GM21717 (cell line): ENCODE results near the gene SPRY4.
"Not testable (repeated sequence)": the region's sequence is repeated elsewhere in the genome, so short reads cannot be mapped to it uniquely, and the experiment has no call there.

Experiments
- ATAC-seq: cut with Tn5 transposase; IDR thresholded peaks from one replicate; pipeline ENCODE4 v1.9.1; 2021; ENCODE audit warnings: mild to moderate bottlenecking, moderate library complexity; ENCODE audit not compliant: unreplicated experiment

SPRY4 gene

DNA sequence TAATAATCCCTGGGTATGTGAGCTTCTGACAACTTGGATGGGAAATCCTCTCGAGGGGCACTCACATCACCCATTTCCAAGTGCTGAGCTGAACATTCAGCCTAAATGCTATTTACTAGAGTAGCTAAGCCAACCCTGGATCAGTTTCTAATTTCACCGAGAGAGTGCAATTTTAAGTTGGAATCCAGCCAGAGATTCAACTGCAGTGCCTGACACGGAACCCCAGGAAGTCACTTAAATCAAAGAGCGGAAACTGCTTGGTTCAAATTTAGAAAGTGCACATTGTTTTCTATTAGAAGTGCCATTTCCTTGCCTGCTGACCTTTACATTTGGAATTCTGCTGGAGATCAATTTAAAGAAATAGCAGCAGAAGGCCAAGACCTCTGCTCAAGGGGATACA is 8.8 kb downstream of the SPRY4 start:
- ATAC-seq = no peak

GRCh38 chr5:142315096-142315900 is 9.5 kb downstream of the SPRY4 start:
- no peak for ATAC-seq

DNA sequence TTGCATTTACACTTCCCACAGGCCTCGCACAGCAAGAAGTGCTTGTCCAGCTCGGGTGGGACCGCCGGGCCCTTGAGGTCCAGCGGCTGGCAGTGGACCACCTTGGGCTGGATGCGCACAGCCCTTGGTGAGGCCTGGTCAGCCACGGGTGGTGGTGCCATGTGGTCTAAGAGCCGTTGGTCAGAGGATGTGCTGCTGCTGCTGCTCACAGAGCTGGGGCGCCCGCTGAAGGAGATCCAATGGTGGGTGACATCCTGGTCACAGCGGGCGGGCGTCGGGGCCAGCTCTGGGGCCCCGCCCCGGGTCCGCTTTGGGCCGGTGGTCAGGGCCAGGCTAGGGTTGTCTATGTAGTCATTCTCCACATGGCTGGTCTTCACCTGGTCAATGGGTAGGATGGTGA is 10.2 kb downstream of the SPRY4 start:
- no peak for ATAC-seq

DNA sequence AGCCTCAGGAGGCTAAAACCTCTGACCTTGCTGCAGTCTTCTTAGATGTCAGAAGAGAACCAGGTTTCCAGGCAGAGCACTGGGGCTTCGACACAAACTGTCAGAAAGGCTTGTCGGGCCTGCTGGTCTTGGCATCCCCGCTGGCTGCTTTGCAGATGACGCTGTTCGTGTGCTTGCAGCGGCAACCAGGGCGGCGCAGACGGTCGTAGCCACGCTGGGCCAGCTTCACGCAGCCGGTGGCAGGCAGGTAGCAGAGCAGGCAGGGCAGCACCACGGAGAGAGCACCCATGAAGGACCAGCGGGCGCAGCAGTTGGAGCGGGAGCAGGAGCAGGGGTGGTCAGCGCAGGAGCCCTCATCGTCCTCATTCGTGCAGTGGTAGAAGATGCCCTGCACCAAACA is 10.7 kb downstream of the SPRY4 start:
- no peak for ATAC-seq

DNA sequence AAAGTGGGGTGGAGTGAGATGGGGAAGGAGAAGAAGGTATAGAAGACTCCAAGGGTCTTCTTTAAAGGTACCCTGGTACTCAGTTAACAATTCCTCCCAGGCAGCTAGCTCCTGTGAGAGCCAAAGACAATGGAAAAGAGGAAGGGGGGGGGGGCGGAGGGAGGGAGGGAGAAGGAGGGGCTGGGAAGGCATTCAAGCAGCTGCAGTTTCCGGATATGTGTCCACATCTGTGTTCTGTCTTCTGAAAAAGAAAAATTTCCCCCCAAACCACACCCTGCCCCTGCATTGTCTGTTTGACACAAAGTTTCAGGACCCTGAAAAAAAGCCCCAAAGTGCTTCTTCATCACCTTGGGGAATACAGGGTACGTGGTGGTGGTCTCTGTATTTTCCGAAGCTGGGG is 11.1 kb downstream of the SPRY4 start:
- no peak for ATAC-seq

DNA sequence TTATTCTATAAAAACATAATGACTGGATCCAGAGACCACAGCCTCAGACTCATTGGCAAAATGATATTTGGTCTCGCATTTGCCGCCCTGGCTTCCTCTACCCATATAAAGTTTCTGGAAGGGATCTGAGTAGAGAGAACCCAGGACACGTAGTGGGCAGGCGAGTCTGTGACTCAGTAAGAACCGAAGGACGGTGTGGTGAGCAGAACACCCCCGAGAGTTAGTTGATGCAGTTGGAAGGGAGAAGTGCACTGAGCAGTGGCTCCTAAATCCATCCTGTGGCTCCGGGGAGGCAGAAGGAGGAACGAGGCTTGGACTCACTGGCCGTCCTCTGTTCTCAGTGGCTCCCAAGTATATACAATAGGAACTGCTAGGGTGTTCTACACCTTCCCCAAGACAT is 11.5 kb downstream of the SPRY4 start:
- no peak for ATAC-seq

DNA sequence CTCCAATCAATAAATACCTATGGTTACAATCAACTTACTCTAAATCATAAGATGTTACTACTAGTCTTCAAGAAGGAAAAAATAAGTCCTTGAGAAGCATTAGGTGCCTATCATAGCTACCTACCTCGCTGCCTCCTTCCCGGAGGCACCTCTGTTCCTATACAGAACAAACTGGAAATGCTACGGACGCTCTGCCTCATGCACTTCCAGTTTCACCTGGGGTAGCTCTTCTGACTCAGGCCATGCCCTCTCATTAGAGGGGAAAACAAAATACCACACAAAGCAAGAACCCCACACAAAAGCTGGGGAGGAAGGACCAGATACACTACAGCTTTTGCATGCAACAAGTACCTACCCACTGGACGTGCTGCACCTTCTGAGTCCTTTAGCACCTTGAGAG is 12.4 kb downstream of the SPRY4 start:
- no peak for ATAC-seq

DNA sequence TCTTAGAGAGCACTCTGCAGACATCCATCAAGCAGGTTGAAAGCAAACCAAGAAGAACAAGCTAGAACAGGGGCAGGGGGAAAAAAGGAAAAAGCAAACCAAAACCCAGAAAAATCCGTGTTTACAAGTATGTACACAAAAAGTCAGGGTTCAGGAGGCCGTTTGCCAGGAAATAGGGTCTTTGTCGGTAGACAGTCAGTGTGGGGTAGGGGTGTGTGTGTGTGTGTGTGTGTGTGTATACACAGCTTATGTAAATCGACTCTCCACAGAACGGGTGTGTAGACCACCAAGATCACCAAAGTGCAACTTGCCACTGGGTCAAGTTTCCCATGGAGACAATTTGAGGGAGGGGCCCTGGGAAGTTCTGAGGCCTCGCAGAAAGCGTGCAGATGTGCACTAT is 13.1 kb downstream of the SPRY4 start:
- no peak for ATAC-seq

- ATAC-seq = no peak
These were observed 14.0 kb downstream of the SPRY4 start for GRCh38 chr5:142310803-142311202.

DNA sequence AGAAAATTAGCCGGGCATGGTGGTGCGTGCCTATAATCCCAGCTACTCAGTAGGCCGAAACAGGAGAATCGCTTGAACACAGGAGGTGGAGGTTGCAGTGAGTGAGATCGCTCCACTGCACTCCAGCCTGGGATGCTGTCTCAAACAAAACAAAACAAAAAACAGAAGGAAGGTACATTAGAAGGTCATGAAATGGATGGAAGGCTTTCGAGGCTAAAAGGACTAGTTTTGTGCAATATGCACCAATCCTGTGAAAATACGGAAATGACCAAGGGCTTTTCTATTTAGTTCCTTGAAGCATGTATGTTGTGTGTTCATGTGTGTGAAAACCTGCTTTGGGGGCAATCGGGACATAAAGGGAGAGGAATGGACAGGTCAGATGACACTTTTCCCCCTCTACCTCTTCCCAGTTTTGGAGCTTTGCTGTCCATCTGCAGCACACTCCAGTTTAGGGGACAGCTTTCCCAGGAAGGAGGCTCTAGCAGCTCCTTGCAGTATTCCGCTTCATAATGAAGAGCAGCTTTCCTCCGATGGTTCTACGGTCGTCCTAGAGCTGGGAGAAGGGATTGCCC is 15.0 kb downstream of the SPRY4 start:
- no peak for ATAC-seq

- ATAC-seq = no peak
These were observed 16.5 kb downstream of the SPRY4 start for GRCh38 chr5:142308358-142308757.

DNA sequence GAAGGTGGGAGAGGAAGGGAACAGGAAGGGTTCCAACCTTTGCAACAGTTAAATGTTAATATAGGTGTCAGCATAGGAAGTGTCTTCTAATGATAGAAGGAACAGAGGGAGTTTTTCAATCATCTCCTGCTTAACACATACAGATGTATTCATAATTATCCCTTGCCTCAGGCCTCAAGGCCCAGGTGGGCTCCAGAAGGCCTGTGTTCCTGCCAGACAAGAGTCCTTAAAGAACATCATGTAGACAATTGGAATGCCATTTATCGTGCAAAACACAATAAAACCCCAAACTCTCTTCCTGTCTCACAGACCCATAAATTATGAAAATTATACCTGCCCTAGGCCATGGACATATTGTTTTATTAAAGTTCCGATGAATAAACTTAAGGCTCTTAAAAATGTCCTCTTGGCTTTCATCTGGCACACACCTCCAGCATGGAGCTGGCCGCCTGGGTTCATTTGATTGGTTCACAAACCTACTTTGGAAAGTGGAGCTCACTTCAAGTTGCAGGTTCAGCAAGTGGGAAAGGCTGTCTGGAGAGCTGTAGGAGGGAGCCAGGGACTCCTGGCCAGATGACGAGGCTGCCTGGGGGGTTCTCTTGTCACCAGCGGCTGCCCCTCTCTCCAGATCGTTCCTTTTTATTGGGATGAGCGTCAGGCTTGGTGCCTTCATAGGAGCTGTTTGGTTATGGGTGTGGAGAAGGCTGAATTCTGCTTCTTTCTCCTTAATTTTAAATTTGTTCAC is 17.5 kb downstream of the SPRY4 start:
- ATAC-seq = no peak

- ATAC-seq = no peak
These were observed 18.7 kb downstream of the SPRY4 start for GRCh38 chr5:142306077-142306502.

- no peak for ATAC-seq
These were observed 19.6 kb downstream of the SPRY4 start for GRCh38 chr5:142305211-142305610.

DNA sequence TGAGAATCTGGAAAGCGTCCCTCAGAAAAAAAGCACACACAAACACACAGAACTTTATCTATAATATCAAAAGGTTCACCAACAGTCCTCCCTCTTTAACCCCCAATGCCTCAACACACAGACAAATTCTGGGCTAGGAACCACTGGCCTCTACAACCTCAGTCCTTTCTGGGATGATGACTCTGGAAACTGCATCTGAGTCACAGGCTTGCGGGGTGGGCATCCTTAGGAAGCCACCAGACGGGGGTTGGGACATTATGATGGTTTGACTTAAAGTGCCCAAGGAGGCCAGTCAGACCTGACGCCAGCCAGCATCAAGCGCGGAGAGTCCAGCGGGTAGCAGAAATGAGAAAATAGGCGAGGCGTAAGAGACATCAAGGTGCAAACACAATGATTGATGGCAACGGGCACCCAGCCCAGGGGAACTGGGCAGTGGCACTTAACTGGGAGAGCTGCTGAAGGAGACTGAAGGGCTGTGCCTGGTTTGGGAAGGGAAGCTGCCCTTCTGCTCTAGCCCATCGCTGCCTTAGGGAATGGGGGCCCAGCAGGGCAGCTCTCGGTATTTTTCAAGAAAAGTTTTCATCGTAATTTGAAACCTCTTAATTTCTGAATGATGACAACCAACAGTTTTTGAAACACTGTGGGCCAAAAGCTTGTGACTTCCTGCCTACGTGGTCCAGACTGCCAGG is 20.7 kb downstream of the SPRY4 start:
- no peak for ATAC-seq

- no peak for ATAC-seq
These were observed 21.3 kb downstream of the SPRY4 start for GRCh38 chr5:142303565-142303964.

DNA sequence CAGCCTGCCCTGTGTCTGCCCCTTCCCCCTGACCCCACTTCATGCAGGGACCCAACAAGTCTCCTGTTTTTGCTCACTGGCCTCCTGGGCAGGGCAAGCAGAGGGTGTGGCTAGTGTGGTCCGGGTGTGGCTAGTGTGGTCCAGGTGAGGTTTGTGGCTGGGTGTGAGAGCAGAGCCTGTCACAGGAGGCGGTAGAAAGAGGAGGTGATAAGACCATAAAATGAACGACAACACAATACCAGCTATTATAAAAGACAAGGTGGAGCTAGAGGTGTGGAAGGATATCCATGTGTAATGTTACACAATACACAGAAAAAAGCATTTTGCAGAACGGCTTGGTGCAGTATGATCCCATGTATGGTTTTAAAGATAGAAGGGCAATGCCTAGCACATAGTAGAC is 23.3 kb downstream of the SPRY4 start:
- no peak for ATAC-seq

GRCh38 chr5:142300677-142301076 is 24.1 kb downstream of the SPRY4 start:
- no peak for ATAC-seq

- no peak for ATAC-seq
These were observed 26.0 kb downstream of the SPRY4 start for GRCh38 chr5:142298789-142299188.

DNA sequence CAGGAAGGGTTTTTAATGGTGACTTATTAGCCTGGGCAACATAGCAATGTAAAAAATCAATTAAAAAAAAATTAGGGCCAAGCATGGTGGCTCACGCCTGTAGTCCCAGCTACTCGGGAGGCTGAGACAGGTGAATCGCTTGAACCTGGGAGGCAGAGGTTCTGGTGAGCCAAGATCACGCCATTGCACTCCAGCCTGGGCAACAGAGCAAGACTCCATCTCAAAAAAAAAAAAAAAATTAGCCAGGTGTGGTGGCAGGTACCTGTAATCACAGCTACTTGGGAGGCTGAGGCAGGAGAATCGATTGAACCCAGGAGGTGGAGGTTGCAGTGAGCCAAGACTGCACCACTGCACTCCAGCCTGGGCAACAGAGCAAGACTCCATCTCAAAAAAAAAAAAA is 27.0 kb downstream of the SPRY4 start:
- not testable (repeated sequence) for ATAC-seq

DNA sequence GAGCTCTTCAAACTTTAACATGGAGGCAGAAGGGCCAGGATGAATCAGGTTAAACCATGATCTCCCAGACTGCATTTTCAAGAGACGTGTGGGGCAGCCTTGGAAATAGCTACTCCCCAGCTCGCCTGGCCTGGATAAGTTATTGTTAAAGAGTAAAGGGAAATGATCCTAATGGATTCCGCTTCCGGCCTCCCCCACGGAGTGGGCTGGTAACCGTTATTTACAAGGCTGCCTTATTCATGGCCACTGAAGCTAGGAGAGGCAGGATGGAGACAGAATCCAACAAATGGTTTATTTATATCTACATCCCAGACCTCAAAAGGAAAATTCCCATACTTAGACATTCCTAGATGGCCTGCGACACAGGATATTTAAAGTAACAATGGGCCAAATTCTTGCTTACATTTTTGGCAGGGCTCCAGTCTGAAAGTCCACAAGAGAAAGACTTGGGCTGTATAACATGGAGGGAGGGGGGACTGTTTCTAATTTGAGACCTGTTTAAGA is 27.9 kb downstream of the SPRY4 start:
- ATAC-seq = no peak
